GM23338 (cell line): ENCODE data around the gene SPINK14. TPM values are rescaled to one million over a fixed set of nuclear protein-coding genes. Genes with fewer than 3 reads are reported as not detected.

Experiments used
- ATAC-seq: fragments of 200-7000 bp; cut with Tn5 transposase; 3 replicates; pipeline ENCODE4 v1.9.1; 2020
- DNase-seq: peaks from one replicate; pipeline ENCODE4 v3.0.0-alpha.2; 2015; ENCODE audit warnings: low spot score
- H2AFZ ChIP-seq: fragments of 200-600 bp; sonication (generic); 2 replicates; pipeline ENCODE4 v1.8.0; 2016; ENCODE audit warnings: antibody characterized with exemption, mild to moderate bottlenecking, moderate library complexity
- H3F3A ChIP-seq: fragments of 200-600 bp; sonication (generic); replicated peaks from 2 replicates; pipeline ENCODE4 v1.8.0; 2017; ENCODE audit warnings: antibody characterized with exemption, mixed run types, low read depth
- H3K27ac ChIP-seq: fragments of 200-600 bp; sonication (generic); 2 replicates; pipeline ENCODE4 v1.6.1; 2016; ENCODE audit warnings: low read depth
- H3K27me3 ChIP-seq: fragments of 200-600 bp; sonication (generic); 2 replicates; pipeline ENCODE4 v1.8.0; 2016; ENCODE audit warnings: mild to moderate bottlenecking, mixed run types, moderate library complexity; ENCODE audit not compliant: insufficient read depth
- H3K36me3 ChIP-seq: fragments of 200-600 bp; sonication (generic); 2 replicates; pipeline ENCODE4 v1.8.0; 2016; ENCODE audit warnings: mild to moderate bottlenecking; ENCODE audit not compliant: insufficient read depth
- H3K4me1 ChIP-seq: fragments of 200-600 bp; sonication (generic); 2 replicates; pipeline ENCODE4 v1.8.0; 2016; ENCODE audit warnings: mild to moderate bottlenecking, moderate library complexity; ENCODE audit not compliant: insufficient read depth
- H3K4me2 ChIP-seq: fragments of 200-600 bp; sonication (generic); 2 replicates; pipeline ENCODE4 v1.7.1; 2017; ENCODE audit warnings: mixed run types
- H3K4me3 ChIP-seq: fragments of 200-600 bp; sonication (generic); 2 replicates; pipeline ENCODE4 v1.6.1; 2016; ENCODE audit warnings: mixed run types
- H3K79me2 ChIP-seq: fragments of 200-600 bp; sonication (generic); replicated peaks from 2 replicates; pipeline ENCODE4 v1.8.0; 2017; ENCODE audit warnings: mild to moderate bottlenecking; ENCODE audit not compliant: insufficient read depth
- H3K9me2 ChIP-seq: fragments of 200-600 bp; sonication (generic); 2 replicates; pipeline ENCODE4 v1.8.0; 2017; ENCODE audit not compliant: insufficient read depth
- H4K20me1 ChIP-seq: fragments of 200-600 bp; sonication (generic); replicated peaks from 2 replicates; pipeline ENCODE4 v1.8.0; 2017; ENCODE audit warnings: mild to moderate bottlenecking; ENCODE audit not compliant: insufficient read depth
- H3K27ac Mint-ChIP-seq: 2 replicates; pipeline ENCODE4 v1.8.0; 2020; ENCODE audit warnings: inconsistent platforms, mild to moderate bottlenecking, moderate library complexity, mixed read lengths
- H3K27me3 Mint-ChIP-seq: 3 replicates; pipeline ENCODE4 v1.8.0; 2022; ENCODE audit warnings: low read depth, mild to moderate bottlenecking, moderate library complexity, mixed read lengths, inconsistent platforms; ENCODE audit not compliant: insufficient read depth, poor library complexity
- H3K36me3 Mint-ChIP-seq: 3 replicates; pipeline ENCODE4 v1.8.0; 2021; ENCODE audit warnings: low read depth, mild to moderate bottlenecking, inconsistent platforms, moderate library complexity, mixed read lengths
- H3K4me1 Mint-ChIP-seq: 3 replicates; pipeline ENCODE4 v1.8.0; 2020; ENCODE audit warnings: mild to moderate bottlenecking, inconsistent platforms, mixed read lengths
- H3K4me3 Mint-ChIP-seq: 3 replicates; pipeline ENCODE4 v1.8.0; 2021; ENCODE audit warnings: moderate library complexity, mild to moderate bottlenecking, inconsistent platforms, mixed read lengths
- H3K9me3 Mint-ChIP-seq: 3 replicates; pipeline ENCODE4 v1.8.0; 2020; ENCODE audit warnings: moderate library complexity, mild to moderate bottlenecking, inconsistent platforms, mixed read lengths
- ETS1 ChIP-seq: IDR thresholded peaks from 2 replicates; pipeline ENCODE4 v1.6.1; 2016; ENCODE audit warnings: antibody characterized with exemption
- EZH2 ChIP-seq: fragments of 200-600 bp; sonication (generic); IDR thresholded peaks from one replicate; pipeline ENCODE4 v1.8.0; 2017; ENCODE audit warnings: antibody characterized with exemption, mild to moderate bottlenecking, low read depth; ENCODE audit not compliant: unreplicated experiment
- EZH2phosphoT487 ChIP-seq: fragments of 200-600 bp; sonication (generic); IDR thresholded peaks from one replicate; pipeline ENCODE4 v1.8.1; 2018; ENCODE audit warnings: antibody characterized with exemption; ENCODE audit not compliant: unreplicated experiment
- POLR2AphosphoS5 ChIP-seq: IDR thresholded peaks from 2 replicates; pipeline ENCODE4 v1.6.1; 2016; ENCODE audit warnings: antibody characterized with exemption, low read depth
- REST ChIP-seq: IDR thresholded peaks from one replicate; pipeline ENCODE4 v1.6.1; 2018; ENCODE audit warnings: antibody characterized with exemption; ENCODE audit not compliant: unreplicated experiment
- STAT1 ChIP-seq: IDR thresholded peaks from one replicate; pipeline ENCODE4 v1.6.1; 2016; ENCODE audit warnings: antibody characterized with exemption; ENCODE audit not compliant: unreplicated experiment
- ZNF114 ChIP-seq: fragments of 250-450 bp; sonication (Bioruptor Pico); IDR thresholded peaks from 2 replicates; pipeline ENCODE4 v1.5.0; 2020; ENCODE audit warnings: mild to moderate bottlenecking, moderate library complexity
- ZNF462 ChIP-seq: fragments of 250-450 bp; sonication (Bioruptor Pico); IDR thresholded peaks from 2 replicates; pipeline ENCODE4 v1.5.0; 2020; ENCODE audit warnings: mild to moderate bottlenecking, moderate library complexity
- polyA plus RNA-seq: library from polyadenylated mRNA; unstranded; fragments of >200 nt; fragmentation: Nextera tagmentation; extraction: Ambion mirVana; gene quantifications from 2 replicates; pipeline ENCODE4 v1.2.1, GENCODE V29; 2016
- total RNA-seq: library from RNA; depleted of rRNA; stranded (reverse); fragments of >200 nt; shearing (Covaris generic); gene quantifications from 2 replicates; pipeline ENCODE4 v1.2.3, GENCODE V29; 2014

SPINK14 gene
- total and polyA plus RNA-seq, 2 experiments from 2014 or later = not detected

DNA sequence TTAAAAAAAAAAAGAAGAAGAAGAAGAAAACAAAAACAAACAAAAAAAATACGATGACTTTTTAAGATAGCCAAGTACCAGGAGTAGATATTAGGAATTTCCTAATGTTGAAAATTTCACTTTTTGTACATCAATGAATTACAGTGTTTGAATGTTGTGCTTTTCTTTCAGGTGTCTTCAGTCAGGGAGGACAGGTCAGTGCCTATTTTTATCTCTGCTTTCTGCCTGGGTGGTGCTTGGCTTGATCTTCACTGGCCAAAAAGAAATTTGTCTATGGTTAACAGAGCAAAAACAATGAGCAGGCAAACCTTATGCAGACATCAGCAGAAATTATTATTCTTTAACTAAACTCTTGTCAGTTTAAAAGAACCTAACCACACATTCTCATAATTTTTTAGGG is 37.5 kb downstream of the SPINK14 start (continued):
- TF ChIP-seq REST (no peak), ZNF114 (CRISPR knock-in tag) (no peak), ETS1 (no peak), EZH2 (no peak), STAT1 (no peak)

DNA sequence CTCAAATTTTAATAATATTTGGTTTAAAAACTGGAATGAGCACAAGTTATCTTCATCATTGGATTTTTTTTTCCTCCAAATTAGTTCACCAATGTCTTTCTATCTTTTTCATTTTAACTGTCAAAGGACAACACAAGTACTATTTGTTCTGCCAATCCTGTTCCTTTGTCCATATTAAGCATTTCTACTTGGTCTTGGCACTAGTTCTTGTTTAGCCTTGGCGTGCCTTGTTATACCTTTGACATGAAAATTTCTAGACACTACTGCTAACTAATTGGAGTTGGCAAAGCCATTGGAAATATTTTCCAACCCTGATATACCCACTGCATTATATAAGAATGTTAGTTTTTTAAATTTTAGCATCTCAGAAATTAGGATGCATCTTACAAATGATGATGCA is 38.3 kb downstream of the SPINK14 start:
- ATAC-seq = no peak
- no peak overlapping the region for H3K27ac ChIP-seq
- H3F3A ChIP-seq = no peaks in the 10 kb centered on the region
- H4K20me1 ChIP-seq = no peaks in the 10 kb centered on the region
- no peaks in the 10 kb centered on the region for H3K79me2 ChIP-seq
- H3K36me3 ChIP-seq = no peaks in the 10 kb centered on the region
- no peak overlapping the region for H2AFZ ChIP-seq
- no peak for DNase-seq
- H3K4me3 Mint-ChIP-seq = no peak overlapping the region
- H3K4me2 ChIP-seq = no peak overlapping the region
- H3K4me3 ChIP-seq = no peak overlapping the region
- H3K27me3 Mint-ChIP-seq = no peaks in the 10 kb centered on the region
- H3K9me3 Mint-ChIP-seq = no peaks in the 10 kb centered on the region
- no peak overlapping the region for H3K27ac Mint-ChIP-seq
- no peaks in the 10 kb centered on the region for H3K9me2 ChIP-seq
- TF ChIP-seq EZH2phosphoT487 (no peak), POLR2AphosphoS5 (no peak), ZNF462 (CRISPR knock-in tag) (no peak)
- no peaks in the 10 kb centered on the region for H3K4me1 ChIP-seq
- H3K27me3 ChIP-seq = no peaks in the 10 kb centered on the region
- no peaks in the 10 kb centered on the region for H3K4me1 Mint-ChIP-seq
- H3K36me3 Mint-ChIP-seq = no peaks in the 10 kb centered on the region
